ENCODE data around the gene PTPN14. TPM values are rescaled to one million over a fixed set of nuclear protein-coding genes. Genes with fewer than 3 reads are reported as not detected.

PTPN14 gene
- total RNA-seq, 6 donors from 2014 or later: 15.4 to 42.9 (median 27.0) TPM

GRCh38 chr1:214310777-214311690 is 240.4 kb downstream of the PTPN14 start:
- no peaks in the 10 kb centered on the region for H3K9me3 ChIP-seq
- WGBS, 2 donors: 73 to 75% methylated on average over 11 of the region's 11 CpGs
- peaks cover 0 to 11% (median 3%) of the 10 kb centered on the region in 4 donors for H3K4me1 ChIP-seq
- no peaks in the 10 kb centered on the region for H3K27me3 ChIP-seq
- no peak for DNase-seq
- TF ChIP-seq POLR2AphosphoS5 (IDR thresholded peaks at IDR 0.05) (no peak), EP300 (IDR thresholded peaks at IDR 0.05) (no peak), CTCF (IDR thresholded peaks at IDR 0.05) (no peak), POLR2A (IDR thresholded peaks at IDR 0.05) (no peak)
- no peak overlapping the region for H3K27ac ChIP-seq
- no peak overlapping the region for H3K4me3 ChIP-seq
- H3K36me3 ChIP-seq: peaks cover 0 to 13% (median 0%) of the 10 kb centered on the region in 4 donors
- ATAC-seq (ENCODE audit: low FRiP score in 2 of 2): no peak

GRCh38 chr1:214310010-214310409 is 241.4 kb downstream of the PTPN14 start:
- no peaks in the 10 kb centered on the region for H3K27me3 ChIP-seq
- ATAC-seq (ENCODE audit: low FRiP score in 2 of 2): no peak
- peaks cover 0 to 4% (median 0%) of the 10 kb centered on the region in 4 donors for H3K36me3 ChIP-seq
- H3K9me3 ChIP-seq: no peaks in the 10 kb centered on the region
- WGBS, 2 donors: 47 to 60% methylated on average over 3 of the region's 3 CpGs
- H3K4me3 ChIP-seq: no peak overlapping the region
- H3K27ac ChIP-seq: no peak overlapping the region
- TF ChIP-seq EP300 (IDR thresholded peaks at IDR 0.05) (no peak), POLR2AphosphoS5 (IDR thresholded peaks at IDR 0.05) (no peak), CTCF (IDR thresholded peaks at IDR 0.05) (no peak), POLR2A (IDR thresholded peaks at IDR 0.05) (no peak)
- peaks cover 0 to 11% (median 3%) of the 10 kb centered on the region in 4 donors for H3K4me1 ChIP-seq
- no peak for DNase-seq

- H3K9me3 ChIP-seq: no peaks in the 10 kb centered on the region
- H3K27ac ChIP-seq: no peak overlapping the region
- no peaks in the 10 kb centered on the region for H3K36me3 ChIP-seq
- TF ChIP-seq CTCF (IDR thresholded peaks at IDR 0.05): no peak
- no peak for TF ChIP-seq EP300 (IDR thresholded peaks at IDR 0.05)
- TF ChIP-seq POLR2AphosphoS5 (IDR thresholded peaks at IDR 0.05): no peak
- TF ChIP-seq POLR2A (IDR thresholded peaks at IDR 0.05): no peak
- ATAC-seq (ENCODE audit: low FRiP score in 2 of 2): no peak
- DNase-seq: no peak
- H3K4me3 ChIP-seq: no peak overlapping the region
- H3K27me3 ChIP-seq: no peaks in the 10 kb centered on the region
- H3K4me1 ChIP-seq: peaks cover 0 to 11% (median 3%) of the 10 kb centered on the region in 4 donors
- WGBS, 2 donors: 94 to 96% methylated on average over 6 of the region's 6 CpGs
Observed at GRCh38 chr1:214306269-214306668, 245.1 kb downstream of the PTPN14 start.

GRCh38 chr1:214305164-214305751 is 246.1 kb downstream of the PTPN14 start:
- no peak for DNase-seq
- Histone ChIP-seq H3K36me3 (no peaks in the 10 kb centered on the region), H3K27me3 (no peaks in the 10 kb centered on the region), H3K9me3 (no peaks in the 10 kb centered on the region), H3K27ac (no peak overlapping the region), H3K4me1 (peaks cover 0 to 7% (median 3%) of the 10 kb centered on the region in 4 donors), H3K4me3 (no peak overlapping the region)
- 92 to 95% methylated on average over 9 of the region's 9 CpGs for WGBS, 2 donors
- ATAC-seq (ENCODE audit: low FRiP score in 2 of 2): no peak
- TF ChIP-seq POLR2AphosphoS5 (IDR thresholded peaks at IDR 0.05) (no peak), POLR2A (IDR thresholded peaks at IDR 0.05) (no peak), CTCF (IDR thresholded peaks at IDR 0.05) (no peak), EP300 (IDR thresholded peaks at IDR 0.05) (no peak)

All from upper lobe of left lung (tissue), 6 donors.